Glomerular visceral epithelial cell (primary cell): ENCODE results near the gene CELSR1.
"Not testable (repeated sequence)": the region's sequence is repeated elsewhere in the genome, so short reads cannot be mapped to it uniquely, and the experiment has no call there.

ENCODE experiments used
- DNase-seq: peaks from one replicate; pipeline ENCODE4 v3.0.0-alpha.2; 2016; ENCODE audit errors: extremely low spot score

CELSR1 gene

GRCh38 chr22:46479046-46479445 lies 58.4 kb downstream of the CELSR1 start:
- no peak for DNase-seq

GRCh38 chr22:46478083-46478551 lies 59.3 kb downstream of the CELSR1 start:
- no peak for DNase-seq

DNA sequence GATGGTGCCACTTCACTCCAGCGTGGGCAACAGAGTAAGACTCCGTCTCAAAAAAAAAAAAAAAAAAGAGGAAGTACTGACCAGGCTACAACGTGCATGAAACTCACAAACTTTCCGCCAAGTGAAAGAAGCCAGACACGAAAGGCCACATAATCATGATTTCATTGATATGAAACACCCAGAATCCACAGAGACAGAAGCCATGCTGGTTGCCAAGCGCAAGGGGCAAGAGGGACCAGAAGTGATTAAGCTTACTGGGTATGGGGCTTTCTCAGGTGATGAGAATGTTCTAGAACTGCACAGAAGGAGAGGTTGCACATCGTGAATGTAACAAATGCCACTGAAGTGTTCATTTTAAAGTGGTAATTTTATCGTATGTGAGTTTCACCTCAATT lies 60.9 kb downstream of the CELSR1 start:
- no peak for DNase-seq

- DNase-seq: no peak
These were observed 63.4 kb downstream of the CELSR1 start for GRCh38 chr22:46473896-46474557.

DNA sequence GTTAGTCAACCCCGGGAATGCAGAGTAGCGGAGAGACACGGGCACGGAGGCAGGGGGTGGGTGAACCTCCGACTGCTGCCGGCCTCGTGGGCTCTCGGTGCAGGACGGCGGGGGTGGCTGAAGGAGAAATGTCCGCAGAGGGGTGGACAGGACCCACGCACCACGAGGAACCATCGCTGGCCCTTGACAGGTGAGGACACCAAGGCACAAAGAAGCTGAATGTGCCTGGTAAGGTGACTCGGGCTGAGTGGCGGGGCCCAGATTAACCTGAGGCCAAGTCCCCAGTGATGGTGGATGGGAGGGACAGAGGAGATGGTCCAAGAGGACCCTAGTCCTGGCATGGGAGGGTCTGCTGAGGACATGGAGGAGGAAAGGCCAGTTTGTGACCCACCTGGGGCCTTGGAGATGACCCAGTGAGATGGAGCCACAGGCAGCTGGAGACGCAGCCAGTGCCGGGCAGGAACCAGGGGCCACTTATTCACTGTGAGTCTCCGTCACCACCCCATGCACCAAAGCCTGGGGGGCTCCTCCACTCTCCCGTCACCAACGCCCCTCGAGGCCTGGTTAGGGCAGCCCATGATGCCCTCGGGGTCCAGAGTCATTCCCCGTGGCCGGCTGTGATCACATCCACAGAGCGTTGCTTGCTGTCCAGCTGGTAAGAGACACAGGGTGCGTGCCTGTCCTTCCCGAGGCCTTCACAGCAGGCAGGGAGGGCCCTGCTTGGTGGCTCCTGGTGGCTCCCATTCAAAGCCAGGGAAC lies 64.2 kb downstream of the CELSR1 start:
- DNase-seq: no peak

DNA sequence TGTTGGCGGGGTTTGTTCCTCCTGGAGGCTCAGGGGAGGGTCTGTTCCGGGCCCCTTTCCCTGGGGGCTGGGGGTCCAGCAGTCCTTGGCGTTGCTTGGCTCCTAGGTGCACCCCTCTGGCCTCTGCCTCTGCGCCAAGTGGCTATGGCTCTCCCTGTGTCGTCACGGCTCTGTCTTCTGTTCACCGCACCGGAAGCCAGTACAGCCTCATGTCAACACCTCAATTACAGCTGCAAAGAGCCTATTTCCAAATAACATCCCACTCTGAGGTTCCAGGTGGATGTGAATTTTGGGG lies 64.8 kb downstream of the CELSR1 start:
- no peak for DNase-seq

GRCh38 chr22:46471901-46472721 lies 65.3 kb downstream of the CELSR1 start:
- DNase-seq: peak; percentile 69

GRCh38 chr22:46471330-46471729 lies 66.1 kb downstream of the CELSR1 start:
- DNase-seq: not testable (repeated sequence)

- no peak for DNase-seq
These were observed 67.7 kb downstream of the CELSR1 start for GRCh38 chr22:46469711-46470110.

DNA sequence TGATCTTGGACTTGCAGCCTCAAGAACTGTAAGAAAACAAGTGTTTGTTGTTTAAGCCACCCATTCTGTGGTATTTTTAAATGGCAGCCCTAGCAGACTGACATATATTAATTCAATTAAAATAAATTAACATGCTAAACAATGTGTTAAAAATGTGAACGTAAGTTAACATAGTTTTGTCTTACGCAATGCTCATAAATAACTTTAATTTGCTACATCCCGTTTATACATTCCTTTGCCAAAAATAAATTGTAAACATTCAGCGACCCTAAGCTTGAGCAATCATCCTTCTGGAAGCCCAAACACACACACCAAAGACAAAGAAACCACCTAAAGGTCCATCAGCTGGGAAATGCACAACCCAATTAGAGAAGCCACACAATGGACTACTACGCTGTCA lies 70.4 kb downstream of the CELSR1 start:
- no peak for DNase-seq

DNA sequence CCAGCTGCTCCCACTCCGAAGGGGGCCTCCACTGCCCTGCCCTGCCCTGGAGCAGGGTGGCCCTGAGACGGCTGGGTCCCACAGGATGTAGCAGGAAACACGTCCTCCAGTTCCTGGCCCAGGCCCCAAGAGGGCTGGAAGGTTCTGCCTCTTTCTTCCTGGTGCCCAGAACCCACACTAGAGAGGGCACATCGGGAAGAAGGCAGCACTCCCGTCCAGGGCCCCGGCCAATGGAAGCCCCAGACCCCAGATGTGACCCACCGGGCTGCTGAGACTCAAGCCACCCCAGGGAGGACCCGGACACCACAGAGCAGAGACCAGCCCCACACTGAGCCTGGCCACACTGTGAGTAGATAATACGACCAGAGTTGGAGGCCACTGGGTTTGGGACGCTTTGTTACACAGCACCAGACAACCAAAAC lies 71.2 kb downstream of the CELSR1 start:
- no peak for DNase-seq

GRCh38 chr22:46465793-46466192 lies 71.6 kb downstream of the CELSR1 start:
- no peak for DNase-seq

- DNase-seq: no peak
These were observed 72.1 kb downstream of the CELSR1 start for GRCh38 chr22:46465345-46465720.

DNA sequence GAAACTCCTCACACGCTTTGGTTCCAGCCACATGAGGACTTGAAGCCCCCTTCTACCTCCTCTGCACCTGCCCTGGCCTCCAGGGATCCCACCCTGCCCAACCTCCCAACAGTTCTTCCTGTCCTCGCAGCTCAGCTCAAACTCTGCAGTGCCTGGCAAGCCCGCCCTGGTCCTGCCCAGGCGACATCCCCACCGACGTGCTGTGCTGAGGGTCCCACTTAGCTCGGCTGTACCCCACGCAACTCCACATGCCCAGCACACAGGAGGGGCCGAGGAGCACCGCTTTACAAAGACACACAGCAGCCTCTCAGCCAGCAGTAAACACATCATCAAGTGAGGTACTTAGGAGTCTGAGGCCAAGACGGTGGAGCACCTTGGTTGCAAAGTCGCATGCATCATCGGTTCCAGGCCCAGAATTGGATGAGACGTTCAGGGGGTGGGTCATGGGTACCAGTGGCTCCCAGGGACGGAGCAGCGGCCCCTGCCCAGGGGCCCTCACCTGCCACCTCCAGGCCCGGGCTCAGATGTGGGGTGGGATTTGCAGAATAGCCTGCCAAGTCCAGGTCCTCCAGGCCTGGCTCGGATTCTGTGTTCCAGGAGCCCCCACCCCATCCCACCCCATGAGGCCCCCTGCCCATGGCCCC lies 72.6 kb downstream of the CELSR1 start:
- DNase-seq: no peak

- DNase-seq: no peak
These were observed 73.1 kb downstream of the CELSR1 start for GRCh38 chr22:46464296-46464695.

DNA sequence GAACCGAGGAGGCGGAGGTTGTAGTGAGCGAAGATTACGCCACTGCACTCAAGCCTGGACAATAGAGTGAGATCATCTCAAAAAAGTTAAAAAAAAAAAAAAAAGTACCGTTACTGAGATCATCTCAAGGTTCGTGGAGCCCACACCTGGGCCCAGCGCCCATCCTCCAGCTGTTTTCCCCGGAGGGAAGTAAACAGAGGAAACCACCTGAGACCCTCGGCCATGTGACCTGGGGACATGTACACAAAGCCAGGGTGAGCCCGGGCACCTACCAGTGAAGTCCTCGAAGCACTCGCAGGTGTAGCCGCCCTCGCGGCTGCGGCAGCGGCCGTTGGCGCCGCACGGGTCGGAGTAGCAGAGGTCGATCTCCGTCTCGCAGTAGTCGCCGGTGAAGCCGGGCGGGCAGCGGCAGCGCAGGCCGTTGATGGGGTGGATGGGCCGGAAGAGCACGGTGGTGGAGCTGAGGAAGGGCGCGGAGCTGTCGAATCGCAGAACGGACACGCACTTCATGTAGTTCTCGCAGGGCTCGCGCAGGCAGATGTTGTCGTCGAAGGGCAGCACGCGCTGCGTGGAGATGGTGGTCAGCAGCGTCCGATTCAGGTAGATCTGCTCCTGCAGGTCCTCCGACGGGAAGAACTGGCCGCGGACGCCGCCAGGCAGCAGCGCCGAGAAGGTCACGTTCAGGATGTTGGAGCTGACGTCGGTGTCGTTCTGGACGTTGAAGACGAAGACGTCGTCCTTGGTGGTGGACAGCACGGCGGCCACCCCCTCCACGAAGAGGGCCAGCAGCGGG lies 73.8 kb downstream of the CELSR1 start:
- no peak for DNase-seq

- peak; percentile 83 for DNase-seq
These were observed 74.6 kb downstream of the CELSR1 start for GRCh38 chr22:46462726-46463371.

DNA sequence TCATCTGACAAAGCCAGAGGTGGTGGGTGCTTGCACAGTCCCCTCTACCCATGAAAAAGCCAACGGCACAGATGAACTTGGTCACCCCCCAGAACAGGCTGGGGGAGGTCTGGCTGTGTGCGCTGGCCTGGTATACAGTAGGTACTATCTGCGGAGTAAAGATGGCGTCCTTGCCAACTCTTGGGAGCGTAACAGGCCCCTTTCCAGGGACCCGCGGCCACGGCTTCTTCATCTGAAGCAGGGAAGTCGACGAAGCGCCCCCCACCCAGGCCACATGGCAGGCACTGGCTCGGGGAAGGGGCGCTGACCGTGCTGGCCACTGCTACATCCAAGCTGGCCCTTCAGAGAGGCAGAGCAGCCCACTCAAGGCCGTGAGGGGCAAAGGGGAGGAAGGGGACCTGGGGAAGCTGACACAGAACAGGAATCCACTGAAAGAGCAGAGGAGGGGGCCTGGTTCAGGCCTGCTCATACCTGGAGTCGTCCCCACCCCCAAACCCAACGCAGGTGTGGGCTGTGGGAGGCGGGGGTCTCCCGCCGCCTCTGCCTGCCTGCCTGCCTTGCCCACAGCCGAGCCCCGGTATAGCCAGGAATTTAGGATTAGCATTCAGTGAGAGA lies 75.7 kb downstream of the CELSR1 start:
- DNase-seq: no peak

- DNase-seq: no peak
These were observed 76.6 kb downstream of the CELSR1 start for GRCh38 chr22:46460857-46461256.

GRCh38 chr22:46459347-46460065 lies 77.9 kb downstream of the CELSR1 start:
- DNase-seq: no peak
